GM23338 (cell line): ENCODE data around the gene ZSWIM1.

Experiments
- CREB1 ChIP-seq: fragments of 250-450 bp; sonication (Bioruptor Pico); IDR thresholded peaks from 2 replicates; pipeline ENCODE4 v1.5.0; 2020; ENCODE audit warnings: low read depth, mild to moderate bottlenecking, moderate library complexity
- CTCF ChIP-seq, 2 experiments: fragments of 200-600 bp in 1 of 2; sonication (generic) in 1 of 2; conservative IDR thresholded peaks; 2 replicates each; pipeline versions ENCODE4 v1.5.1 to v1.6.1; 2016 to 2017; ENCODE audit warnings: antibody characterized with exemption in 2 of 2, low read depth in 2 of 2, mild to moderate bottlenecking in 2 of 2, moderate library complexity in 1 of 2
- ZNF114 ChIP-seq: fragments of 250-450 bp; sonication (Bioruptor Pico); IDR thresholded peaks from 2 replicates; pipeline ENCODE4 v1.5.0; 2020; ENCODE audit warnings: mild to moderate bottlenecking, moderate library complexity

- TF ChIP-seq ZNF114 = no peak
- no peak for TF ChIP-seq CREB1 (CRISPR knock-in tag)
- no peak for TF ChIP-seq CTCF (conservative IDR thresholded peaks at IDR 0.05; ENCODE audit: low read depth in 2 of 2)
These were observed 38.7 kb upstream of the ZSWIM1 start for GRCh38 chr20:45842169-45842812.
